ENCODE data around the gene SDC4.

- TF ChIP-seq POLR2A (IDR thresholded peaks at IDR 0.05; ENCODE audit: low read length), result no peak
- TF ChIP-seq GATA1 (IDR thresholded peaks at IDR 0.05; ENCODE audit: low read depth, low read length), result no peak
Observed at GRCh38 chr20:45318948-45319347, 29.3 kb downstream of the SDC4 start.

All from erythroblast (primary cell).